GM18526 (cell line): ENCODE measurements around the gene MEOX1.

Experiments
- POLR2A ChIP-seq: IDR thresholded peaks from 3 replicates; pipeline ENCODE4 v1.6.1; 2011; ENCODE audit not compliant: insufficient read length; ENCODE audit errors: extremely low read depth

The MEOX1 gene

DNA sequence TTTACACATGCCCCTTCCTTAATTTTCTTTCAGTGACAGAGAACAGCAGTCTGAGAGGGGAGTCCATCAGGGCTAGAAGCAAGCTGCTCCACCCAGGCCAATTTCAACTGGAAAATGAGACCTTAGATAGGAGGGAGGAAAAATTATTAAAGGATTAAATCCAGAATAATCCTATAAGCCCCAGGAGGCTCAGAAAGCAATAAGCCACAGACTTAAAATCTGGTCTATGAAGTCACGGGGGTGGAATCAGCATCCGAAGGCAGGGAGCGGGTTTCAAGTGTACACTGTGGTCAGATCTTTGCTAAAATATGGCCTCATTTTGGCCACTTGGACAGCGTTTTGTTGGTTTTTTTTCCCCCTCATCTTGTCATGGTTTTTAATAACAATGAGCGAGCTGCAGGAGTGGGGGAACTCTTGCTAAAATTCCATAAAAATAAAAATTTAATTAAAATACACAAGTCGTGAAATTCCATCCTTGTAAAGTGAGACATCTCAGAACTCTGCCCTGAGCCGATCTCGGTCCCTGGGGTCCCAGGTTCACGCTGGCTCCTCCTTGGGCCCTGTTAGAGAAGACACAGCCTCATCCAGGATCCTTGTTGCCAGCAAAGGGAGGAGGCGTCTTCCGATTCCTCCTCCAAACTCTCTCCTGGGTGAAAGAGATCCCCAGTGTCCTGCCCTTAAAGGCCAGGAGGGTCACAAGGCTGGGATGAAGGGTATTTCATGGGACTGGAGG is 63.9 kb downstream of the MEOX1 start:
- TF ChIP-seq POLR2A, result no peak

DNA sequence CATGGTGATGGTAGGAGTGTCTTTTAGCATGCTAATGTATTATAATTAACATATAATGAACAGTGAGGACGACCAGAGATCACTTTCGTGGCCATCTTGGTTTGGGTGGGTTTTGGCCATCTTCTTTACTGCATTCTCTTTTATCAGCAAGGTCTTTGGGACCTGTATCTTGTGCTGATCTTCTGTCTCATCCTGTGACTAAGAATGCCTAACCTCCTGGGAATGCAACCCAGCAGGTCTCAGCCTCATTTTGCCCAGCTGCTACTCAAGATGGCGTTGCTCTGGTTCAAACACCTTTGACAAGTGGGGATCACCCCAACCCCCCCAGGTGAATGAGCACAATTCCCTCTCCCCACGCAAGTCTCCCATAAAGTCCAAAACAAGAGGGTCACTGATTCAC is 66.3 kb downstream of the MEOX1 start:
- TF ChIP-seq POLR2A, result no peak

DNA sequence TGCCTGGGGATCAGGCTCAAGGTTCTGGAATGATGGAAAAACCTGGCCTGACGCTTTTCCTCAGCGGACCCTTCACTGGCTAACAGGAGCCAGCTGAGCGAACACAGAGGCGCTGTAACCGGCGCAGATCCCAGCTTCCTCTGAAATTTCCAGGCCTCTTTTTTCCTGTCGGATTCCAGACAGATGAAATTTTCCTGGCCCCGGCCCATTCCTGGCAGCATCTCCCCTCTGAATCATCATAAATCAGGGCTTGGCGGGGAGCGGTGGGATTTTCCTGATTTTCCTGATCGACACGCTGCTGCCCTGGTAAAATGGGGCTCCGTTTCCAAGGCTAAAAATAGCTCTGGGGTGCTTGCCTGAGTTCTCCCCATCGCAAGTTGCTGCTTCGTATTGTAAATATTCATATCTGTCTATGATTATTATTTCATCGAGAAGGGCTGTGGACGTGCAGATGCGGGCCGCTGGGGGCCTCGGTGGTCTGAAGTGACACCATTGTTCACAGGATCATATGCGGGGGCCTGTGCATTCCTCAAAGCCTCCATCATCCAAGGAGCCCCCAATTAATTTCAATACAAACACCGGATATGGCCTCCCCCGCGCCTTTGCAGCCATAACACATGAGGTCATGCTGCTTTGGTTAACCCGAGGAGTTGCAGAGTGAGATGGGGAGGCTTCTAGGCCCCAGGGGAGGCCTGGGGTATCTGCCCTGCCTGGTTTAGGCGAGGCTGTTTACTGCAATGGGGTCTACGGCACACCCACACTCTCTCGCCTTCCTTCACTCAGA is 69.8 kb downstream of the MEOX1 start:
- TF ChIP-seq POLR2A, result no peak

DNA sequence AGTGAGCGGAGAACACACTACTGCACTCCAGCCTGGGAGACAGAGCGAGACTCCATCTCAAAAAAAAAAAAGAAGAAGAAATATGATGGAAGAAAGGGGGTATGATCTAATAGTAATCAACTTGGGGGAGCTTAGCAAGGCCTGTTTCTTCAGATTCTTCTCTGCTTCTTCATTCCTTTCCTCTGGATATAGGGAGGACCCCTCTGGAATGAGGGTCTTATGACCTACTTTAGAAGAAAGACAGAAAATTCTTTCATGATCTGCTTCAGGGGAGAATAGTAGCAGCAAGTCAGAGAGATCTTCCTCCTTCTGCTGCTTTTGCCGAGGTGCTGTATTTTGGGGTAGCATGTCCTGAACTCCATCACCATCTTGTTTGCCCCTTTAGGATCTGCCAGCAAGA is 70.7 kb downstream of the MEOX1 start:
- TF ChIP-seq POLR2A, result no peak
